ENCODE measurements around the gene NIPA2.

GRCh38 chr15:22893881-22894280 is 55.4 kb downstream of the NIPA2 start:
- TF ChIP-seq CTCF (IDR thresholded peaks at IDR 0.05; ENCODE audit: low read depth, low read length) = no peak
- TF ChIP-seq EZH2phosphoT487 (IDR thresholded peaks at IDR 0.05; ENCODE audit: low read depth) = no peak

Measured in OCI-LY3 (cell line).